ENCODE data around the gene LRRC59. TPM values are rescaled to one million over a fixed set of nuclear protein-coding genes. Genes with fewer than 3 reads are reported as not detected.

Gene LRRC59
- total RNA-seq, 1 experiment from 2014 or later: 106 TPM

DNA sequence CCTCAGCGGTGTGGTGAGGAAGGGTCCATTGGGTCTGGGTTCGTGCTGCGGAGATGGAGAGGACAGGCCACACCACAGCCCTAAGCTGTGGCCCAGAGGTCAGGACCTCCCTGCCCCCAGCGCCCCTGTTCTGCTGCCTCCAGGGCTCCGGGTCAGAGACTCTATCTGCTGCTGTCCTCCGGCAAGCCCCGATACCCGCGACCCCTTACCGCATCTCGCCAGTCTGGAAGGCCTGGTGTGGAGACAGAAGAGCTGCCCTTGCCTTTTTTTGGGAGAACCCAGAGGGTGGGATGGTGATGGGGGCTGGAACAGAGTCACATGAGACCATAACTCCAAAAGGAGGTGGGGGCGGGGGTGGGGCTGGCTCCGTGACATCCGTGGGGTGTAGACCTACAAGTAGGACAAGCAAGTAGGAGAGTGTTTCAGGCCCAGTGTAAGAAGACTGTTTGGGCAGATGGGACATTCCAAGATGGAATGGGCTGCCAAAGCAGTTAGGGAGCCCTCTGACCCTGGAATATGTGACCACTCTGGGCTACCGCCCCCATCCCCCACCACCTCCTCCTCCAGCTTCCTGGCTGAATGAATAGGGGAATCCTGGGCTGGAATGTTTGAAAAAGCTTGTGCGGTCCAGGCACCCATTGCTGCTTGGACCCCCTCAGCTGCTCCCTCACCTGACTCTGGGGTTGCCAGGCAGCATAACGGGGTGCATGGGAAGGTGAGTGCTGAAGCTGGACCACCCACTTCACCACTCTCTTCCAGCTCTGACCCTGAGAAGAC is 50.0 kb downstream of the LRRC59 start:
- no peak overlapping the region for H3K4ac ChIP-seq (ENCODE audit: low read depth, low read length)
- H2BK12ac ChIP-seq (ENCODE audit: insufficient read length, low read depth, low read length): no peak overlapping the region
- Mint-ChIP-seq H3K9me3 (no peaks in the 10 kb centered on the region; a peak in 1 of 5 replicates), H3K27ac (peak overlapping the region in 2 of 3 experiments; percentile 55 to 96; a peak in 3 of 7 replicates), H3K4me1 (peaks cover 27 to 30% of the 10 kb centered on the region in 2 experiments), H3K36me3 (ENCODE audit: insufficient read depth in 1 of 3, low read depth in 3 of 3) (peaks cover 5 to 8% (median 5%) of the 10 kb centered on the region in 3 experiments; a peak in 5 of 7 replicates), H3K27me3 (ENCODE audit: low read depth) (peaks cover 15% of the 10 kb centered on the region), H3K4me3 (peak overlapping the region; percentile 94 to 96)
- peak overlapping the region; percentile 14 for H3K9ac ChIP-seq (ENCODE audit: extremely low read depth, insufficient read length, low read length)
- no peak overlapping the region for H3K14ac ChIP-seq (ENCODE audit: insufficient read depth, low read length)
- peaks cover 2% of the 10 kb centered on the region; the same call in 1 of the 2 replicates for H3K4me1 ChIP-seq (ENCODE audit: insufficient read depth, low read length)
- no peak overlapping the region for H4K91ac ChIP-seq (ENCODE audit: insufficient read length, low read depth, low read length)
- no peak overlapping the region for H2BK120ac ChIP-seq (ENCODE audit: low read depth, low read length, poor library complexity, severe bottlenecking)
- peaks cover 9% of the 10 kb centered on the region for H3K23me2 ChIP-seq (ENCODE audit: insufficient read length, low read depth, low read length, poor library complexity, severe bottlenecking)
- H4K8ac ChIP-seq (replicated peaks; ENCODE audit: insufficient read length, low read depth, low read length): no peak overlapping the region
- peak overlapping the region; percentile 66 for H3K4me2 ChIP-seq (ENCODE audit: insufficient read depth, insufficient read length, low read length)
- no peaks in the 10 kb centered on the region; the same call in 1 of the 2 replicates for H3K27me3 ChIP-seq (ENCODE audit: insufficient read depth, low read length)
- H2AK5ac ChIP-seq (ENCODE audit: insufficient read length, low read length): no peak overlapping the region
- no peaks in the 10 kb centered on the region for H3K9me3 ChIP-seq (ENCODE audit: control insufficient read depth, low read depth, low read length)
- no peak overlapping the region for H3K18ac ChIP-seq (ENCODE audit: insufficient read length, low read depth, low read length)
- H3K23ac ChIP-seq (ENCODE audit: insufficient read length, low read depth, low read length): no peak overlapping the region
- H3K56ac ChIP-seq (ENCODE audit: insufficient read length, low read depth, low read length): no peak overlapping the region
- no peak overlapping the region for H3K27ac ChIP-seq (ENCODE audit: insufficient read length, low read depth, low read length)
- H2BK15ac ChIP-seq (ENCODE audit: low read depth, low read length): no peak overlapping the region
- H4K5ac ChIP-seq (ENCODE audit: insufficient read length, low read depth, low read length): no peak overlapping the region
- TF ChIP-seq CTCF (conservative IDR thresholded peaks at IDR 0.05): no peak
- DNase-seq: peak; percentile 62
- no peaks in the 10 kb centered on the region for H3K79me1 ChIP-seq (ENCODE audit: insufficient read depth, low read depth, low read length, poor library complexity, severe bottlenecking)
- H2AFZ ChIP-seq (ENCODE audit: low read length): no peak overlapping the region
- no peak overlapping the region for H2BK20ac ChIP-seq (ENCODE audit: low read depth, low read length, poor library complexity, severe bottlenecking)
- no peak overlapping the region for H2BK5ac ChIP-seq (ENCODE audit: insufficient read length, low read length)
- WGBS (ENCODE audit: extremely low coverage, insufficient read length, low lambda C conversion rate): no CpG with 5 or more reads among the region's 17 CpGs
- no peaks in the 10 kb centered on the region for H3K79me2 ChIP-seq (ENCODE audit: insufficient read depth, low read length)
- H4K20me1 ChIP-seq (ENCODE audit: control insufficient read depth, insufficient read depth, insufficient read length): no peaks in the 10 kb centered on the region
- no peak overlapping the region for H3T11ph ChIP-seq (ENCODE audit: low read length)
